Activated effector memory CD4-positive, alpha-beta T cell treated with Interleukin-2 at 50 U/mL for 16 hours (primary cell): ENCODE results near the gene LENEP.

ENCODE experiments used
- DNase-seq: peaks from one replicate; pipeline ENCODE4 v3.0.0-alpha.2; 2020

Gene LENEP

GRCh38 chr1:155000726-155001424 is 7.5 kb downstream of the LENEP start:
- DNase-seq: peak; percentile 72

GRCh38 chr1:155001425-155001674 is 8.0 kb downstream of the LENEP start:
- DNase-seq: no peak

GRCh38 chr1:155001675-155002463 is 8.5 kb downstream of the LENEP start:
- peak; percentile 97 for DNase-seq

- no peak for DNase-seq
Measured at GRCh38 chr1:155002464-155003226, 9.3 kb downstream of the LENEP start, which contains the start of gene ZBTB7B. Gene ZBTB7B, plus strand, starts transcription at chr1:155002802. Its CDS starts 11,859 bp downstream, at chr1:155014661.

- no peak for DNase-seq
Measured at GRCh38 chr1:155003227-155003765, 9.9 kb downstream of the LENEP start.

GRCh38 chr1:155003766-155004351 is 10.5 kb downstream of the LENEP start:
- DNase-seq: no peak

GRCh38 chr1:155004352-155005075 is 11.1 kb downstream of the LENEP start:
- DNase-seq: no peak

- no peak for DNase-seq
Measured at GRCh38 chr1:155005076-155006011, 12.0 kb downstream of the LENEP start.

- DNase-seq: no peak
Measured at GRCh38 chr1:155006601-155007101, 13.3 kb downstream of the LENEP start.

GRCh38 chr1:155007251-155007828 is 14.0 kb downstream of the LENEP start:
- no peak for DNase-seq

- no peak for DNase-seq
Measured at GRCh38 chr1:155008015-155008941, 14.9 kb downstream of the LENEP start.

- no peak for DNase-seq
Measured at GRCh38 chr1:155009221-155009711, 15.9 kb downstream of the LENEP start.

- no peak for DNase-seq
Measured at GRCh38 chr1:155009742-155010141, 16.4 kb downstream of the LENEP start.

- no peak for DNase-seq
Measured at GRCh38 chr1:155010211-155010918, 17.0 kb downstream of the LENEP start.

- DNase-seq: no peak
Measured at GRCh38 chr1:155011004-155011416, 17.6 kb downstream of the LENEP start.

- DNase-seq: no peak
Measured at GRCh38 chr1:155011437-155012025, 18.1 kb downstream of the LENEP start.

GRCh38 chr1:155012026-155012546 is 18.7 kb downstream of the LENEP start:
- no peak for DNase-seq
